ENCODE measurements around the gene PLEK2.

Gene PLEK2

DNA sequence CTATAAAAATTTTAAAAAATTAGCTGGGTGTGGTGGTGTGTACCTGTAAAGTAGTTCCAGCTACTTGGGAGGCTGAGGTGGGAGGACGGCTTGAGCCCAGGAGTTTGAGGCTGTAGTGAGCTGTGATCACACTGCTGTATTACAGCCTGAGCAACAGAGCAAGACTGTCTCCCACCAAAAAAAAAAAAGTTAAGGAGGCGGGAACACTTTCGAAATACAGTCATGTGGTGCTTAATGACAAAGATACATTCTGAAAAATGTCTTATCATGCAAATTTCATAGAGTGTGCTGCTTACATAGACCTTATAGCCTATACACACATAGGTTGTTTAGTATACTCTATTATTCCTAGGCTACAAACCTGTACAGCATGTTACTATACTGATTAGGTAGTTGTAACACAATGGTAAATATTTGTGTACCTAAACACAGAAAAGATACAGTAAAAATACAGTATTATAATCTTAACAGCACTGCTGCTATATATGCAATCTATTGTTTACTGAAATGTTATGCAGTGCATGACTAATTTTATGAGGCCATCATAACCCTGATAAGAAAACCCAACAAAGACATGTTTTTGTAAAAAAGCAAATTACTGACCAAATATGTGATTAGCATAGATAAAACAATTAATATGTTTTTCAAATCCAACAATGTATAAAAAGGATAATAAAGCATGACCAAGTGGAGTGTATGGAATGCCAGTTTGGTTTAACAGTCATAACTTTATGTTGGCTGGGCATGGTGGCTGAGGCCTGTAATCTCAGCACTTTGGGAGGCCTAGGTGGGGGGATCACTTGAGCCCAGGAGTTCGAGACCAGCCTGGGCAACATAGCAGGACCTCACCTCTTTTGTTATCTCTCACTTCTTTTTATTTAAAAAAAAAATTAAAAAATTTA, 40.5 kb downstream of the PLEK2 start:
- Histone ChIP-seq H3K27ac (ENCODE audit: low read depth, low read length) (no peak overlapping the region), H3K9me3 (ENCODE audit: control insufficient read depth in 1 of 2, low read length in 2 of 2) (no peaks in the 10 kb centered on the region), H3K4me1 (ENCODE audit: control insufficient read depth in 1 of 2, insufficient read depth in 2 of 2, low read length in 2 of 2) (no peaks in the 10 kb centered on the region), H3K27me3 (ENCODE audit: control insufficient read depth in 1 of 2, insufficient read depth in 2 of 2, low read length in 2 of 2) (no peaks in the 10 kb centered on the region), H3K4me3 (ENCODE audit: low read depth in 1 of 2, low read length in 2 of 2) (no peak overlapping the region), H3K36me3 (ENCODE audit: control insufficient read depth in 1 of 2, insufficient read depth in 2 of 2, low read length in 2 of 2) (peaks cover 21 to 67% of the 10 kb centered on the region in 2 donors), H3K9ac (ENCODE audit: low read depth in 1 of 2, low read length in 2 of 2) (no peak overlapping the region)

DNA sequence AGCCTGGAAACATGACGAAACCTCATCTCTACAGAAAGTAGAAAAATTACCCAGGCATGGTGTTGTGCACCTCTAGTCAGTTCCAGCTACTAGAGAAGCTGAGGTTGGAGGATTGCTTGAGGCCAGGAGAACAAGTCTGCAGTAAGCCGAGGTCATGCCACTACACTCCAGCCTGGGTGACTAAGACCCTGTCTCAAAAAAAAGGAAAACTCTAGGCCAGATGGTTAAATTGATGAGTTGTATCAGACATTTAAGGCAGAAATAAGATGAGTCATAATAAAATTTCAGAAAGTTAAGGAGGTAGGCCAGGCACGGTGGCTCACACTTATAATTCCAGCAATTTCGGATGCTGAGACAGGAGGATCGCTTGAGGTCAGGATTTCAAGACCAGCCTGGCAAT, 41.1 kb downstream of the PLEK2 start:
- no peaks in the 10 kb centered on the region for H3K9me3 ChIP-seq (ENCODE audit: control insufficient read depth in 1 of 2, low read length in 2 of 2)
- no peaks in the 10 kb centered on the region for H3K27me3 ChIP-seq (ENCODE audit: control insufficient read depth in 1 of 2, insufficient read depth in 2 of 2, low read length in 2 of 2)
- no peaks in the 10 kb centered on the region for H3K4me1 ChIP-seq (ENCODE audit: control insufficient read depth in 1 of 2, insufficient read depth in 2 of 2, low read length in 2 of 2)
- H3K9ac ChIP-seq (ENCODE audit: low read depth in 1 of 2, low read length in 2 of 2): no peak overlapping the region
- no peak overlapping the region for H3K4me3 ChIP-seq (ENCODE audit: low read depth in 1 of 2, low read length in 2 of 2)
- peaks cover 24 to 68% of the 10 kb centered on the region in 2 donors for H3K36me3 ChIP-seq (ENCODE audit: control insufficient read depth in 1 of 2, insufficient read depth in 2 of 2, low read length in 2 of 2)
- no peak overlapping the region for H3K27ac ChIP-seq (ENCODE audit: low read depth, low read length)

- no peak overlapping the region for H3K9ac ChIP-seq (ENCODE audit: low read depth in 1 of 2, low read length in 2 of 2)
- H3K9me3 ChIP-seq (ENCODE audit: control insufficient read depth in 1 of 2, low read length in 2 of 2): no peaks in the 10 kb centered on the region
- H3K36me3 ChIP-seq (ENCODE audit: control insufficient read depth in 1 of 2, insufficient read depth in 2 of 2, low read length in 2 of 2): peaks cover 20 to 45% of the 10 kb centered on the region in 2 donors
- H3K4me3 ChIP-seq (ENCODE audit: low read depth in 1 of 2, low read length in 2 of 2): no peak overlapping the region
- H3K27me3 ChIP-seq (ENCODE audit: control insufficient read depth in 1 of 2, insufficient read depth in 2 of 2, low read length in 2 of 2): no peaks in the 10 kb centered on the region
- no peak overlapping the region for H3K27ac ChIP-seq (ENCODE audit: low read depth, low read length)
- peaks cover 21 to 28% of the 10 kb centered on the region in 2 donors for H3K4me1 ChIP-seq (ENCODE audit: control insufficient read depth in 1 of 2, insufficient read depth in 2 of 2, low read length in 2 of 2)
These were observed 46.5 kb downstream of the PLEK2 start for GRCh38 chr14:67365476-67365875.

DNA sequence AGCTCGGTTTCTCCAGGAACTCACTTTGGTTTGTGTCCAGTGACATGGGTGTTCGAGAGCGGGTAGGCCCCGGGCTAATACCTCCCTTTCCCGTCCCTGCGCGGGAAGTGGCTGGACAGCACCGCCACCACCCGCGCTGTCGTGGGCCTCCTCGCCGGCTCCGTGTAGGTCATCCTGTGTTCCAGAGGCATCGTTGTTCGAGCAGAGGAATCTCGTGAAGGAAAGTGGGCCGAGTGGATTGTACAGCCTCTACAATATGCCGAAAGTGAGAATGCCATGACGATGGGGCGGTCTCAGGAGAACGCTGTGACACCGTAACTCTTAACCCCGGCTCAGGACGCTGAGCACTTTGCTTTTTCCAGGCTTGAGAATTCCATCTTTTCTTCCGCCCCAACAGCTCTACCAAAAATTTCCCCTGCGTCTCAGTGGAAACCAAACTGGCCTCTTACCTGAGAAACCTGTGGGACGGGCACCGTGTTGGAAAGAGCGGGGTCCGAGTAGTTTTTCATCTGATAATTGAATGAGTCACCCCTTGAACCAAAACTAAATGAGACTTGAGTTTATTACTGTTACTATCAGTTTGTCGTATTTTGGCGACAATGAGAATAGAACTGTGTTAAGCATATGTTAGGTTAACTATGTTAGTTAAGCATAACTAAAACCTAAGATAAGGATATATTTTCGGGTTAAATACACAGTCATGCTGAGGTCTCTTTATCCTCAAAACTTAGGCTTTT, 51.3 kb downstream of the PLEK2 start:
- no peaks in the 10 kb centered on the region for H3K27me3 ChIP-seq (ENCODE audit: control insufficient read depth in 1 of 2, insufficient read depth in 2 of 2, low read length in 2 of 2)
- peaks cover 4 to 12% of the 10 kb centered on the region in 2 donors for H3K36me3 ChIP-seq (ENCODE audit: control insufficient read depth in 1 of 2, insufficient read depth in 2 of 2, low read length in 2 of 2)
- peak overlapping the region; percentile 96 to 98 for H3K4me3 ChIP-seq (ENCODE audit: low read depth in 1 of 2, low read length in 2 of 2)
- peaks cover 40 to 53% of the 10 kb centered on the region in 2 donors for H3K4me1 ChIP-seq (ENCODE audit: control insufficient read depth in 1 of 2, insufficient read depth in 2 of 2, low read length in 2 of 2)
- peak overlapping the region; percentile 89 for H3K27ac ChIP-seq (ENCODE audit: low read depth, low read length)
- H3K9me3 ChIP-seq (ENCODE audit: control insufficient read depth in 1 of 2, low read length in 2 of 2): no peaks in the 10 kb centered on the region
- H3K9ac ChIP-seq (ENCODE audit: low read depth in 1 of 2, low read length in 2 of 2): peak overlapping the region; percentile 92

GRCh38 chr14:67359775-67360469, 52.0 kb downstream of the PLEK2 start, which contains the start of the genes ATP6V1D and EIF2S1:
Gene ATP6V1D (minus strand): TSS chr14:67359804. CDS start chr14:67359698, 106 bp downstream.
Gene EIF2S1 (plus strand): TSS chr14:67360328. CDS start chr14:67364768, 4,440 bp downstream.
- Histone ChIP-seq H3K9me3 (ENCODE audit: control insufficient read depth in 1 of 2, low read length in 2 of 2) (no peaks in the 10 kb centered on the region), H3K36me3 (ENCODE audit: control insufficient read depth in 1 of 2, insufficient read depth in 2 of 2, low read length in 2 of 2) (peaks cover 0 to 4% of the 10 kb centered on the region in 2 donors), H3K9ac (ENCODE audit: low read depth in 1 of 2, low read length in 2 of 2) (peak within 1 kb of the TSS; percentile 92 to 93), H3K4me3 (ENCODE audit: low read depth in 1 of 2, low read length in 2 of 2) (peak within 1 kb of the TSS; percentile 97 to 98), H3K27ac (ENCODE audit: low read depth, low read length) (peak within 1 kb of the TSS; percentile 89), H3K4me1 (ENCODE audit: control insufficient read depth in 1 of 2, insufficient read depth in 2 of 2, low read length in 2 of 2) (peaks cover 40 to 53% of the 10 kb centered on the region in 2 donors), H3K27me3 (ENCODE audit: control insufficient read depth in 1 of 2, insufficient read depth in 2 of 2, low read length in 2 of 2) (no peaks in the 10 kb centered on the region)

GRCh38 chr14:67358924-67359774, 52.8 kb downstream of the PLEK2 start:
- Histone ChIP-seq H3K36me3 (ENCODE audit: control insufficient read depth in 1 of 2, insufficient read depth in 2 of 2, low read length in 2 of 2) (no peaks in the 10 kb centered on the region), H3K27ac (ENCODE audit: low read depth, low read length) (no peak overlapping the region), H3K4me1 (ENCODE audit: control insufficient read depth in 1 of 2, insufficient read depth in 2 of 2, low read length in 2 of 2) (peaks cover 40 to 50% of the 10 kb centered on the region in 2 donors), H3K4me3 (ENCODE audit: low read depth in 1 of 2, low read length in 2 of 2) (peak overlapping the region; percentile 95 to 97), H3K9ac (ENCODE audit: low read depth in 1 of 2, low read length in 2 of 2) (peak overlapping the region; percentile 88 to 93), H3K27me3 (ENCODE audit: control insufficient read depth in 1 of 2, insufficient read depth in 2 of 2, low read length in 2 of 2) (no peaks in the 10 kb centered on the region), H3K9me3 (ENCODE audit: control insufficient read depth in 1 of 2, low read length in 2 of 2) (no peaks in the 10 kb centered on the region)

DNA sequence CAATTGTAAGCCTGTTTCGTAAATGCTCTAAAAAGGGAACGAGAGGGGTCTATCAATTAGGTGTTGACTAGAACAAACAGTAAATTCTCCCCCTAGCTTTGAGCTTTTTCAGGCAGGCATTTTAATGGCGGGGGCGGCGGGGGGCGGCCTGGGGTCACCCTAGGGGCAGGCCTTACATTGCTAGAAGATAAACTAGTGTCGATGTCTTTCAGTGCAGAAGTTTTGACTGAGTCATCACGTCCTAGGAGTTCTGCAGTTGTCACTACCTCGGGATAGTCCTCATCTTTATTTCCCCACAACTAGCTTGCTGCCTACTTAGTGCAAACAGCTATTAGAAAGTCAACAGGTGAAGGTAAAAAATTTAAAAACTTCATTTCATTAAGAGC, 54.0 kb downstream of the PLEK2 start:
- Histone ChIP-seq H3K4me1 (ENCODE audit: control insufficient read depth in 1 of 2, insufficient read depth in 2 of 2, low read length in 2 of 2) (peaks cover 40 to 45% of the 10 kb centered on the region in 2 donors), H3K36me3 (ENCODE audit: control insufficient read depth in 1 of 2, insufficient read depth in 2 of 2, low read length in 2 of 2) (peaks cover 0 to 4% of the 10 kb centered on the region in 2 donors), H3K4me3 (ENCODE audit: low read depth in 1 of 2, low read length in 2 of 2) (peak overlapping the region in 1 of 2 donors; percentile 97), H3K27me3 (ENCODE audit: control insufficient read depth in 1 of 2, insufficient read depth in 2 of 2, low read length in 2 of 2) (no peaks in the 10 kb centered on the region), H3K9ac (ENCODE audit: low read depth in 1 of 2, low read length in 2 of 2) (peak overlapping the region in 1 of 2 donors; percentile 93), H3K9me3 (ENCODE audit: control insufficient read depth in 1 of 2, low read length in 2 of 2) (no peaks in the 10 kb centered on the region), H3K27ac (ENCODE audit: low read depth, low read length) (no peak overlapping the region)

- H3K9me3 ChIP-seq (ENCODE audit: control insufficient read depth in 1 of 2, low read length in 2 of 2): no peaks in the 10 kb centered on the region
- H3K36me3 ChIP-seq (ENCODE audit: control insufficient read depth in 1 of 2, insufficient read depth in 2 of 2, low read length in 2 of 2): peaks cover 0 to 4% of the 10 kb centered on the region in 2 donors
- no peak overlapping the region for H3K4me3 ChIP-seq (ENCODE audit: low read depth in 1 of 2, low read length in 2 of 2)
- no peak overlapping the region for H3K27ac ChIP-seq (ENCODE audit: low read depth, low read length)
- H3K9ac ChIP-seq (ENCODE audit: low read depth in 1 of 2, low read length in 2 of 2): no peak overlapping the region
- H3K27me3 ChIP-seq (ENCODE audit: control insufficient read depth in 1 of 2, insufficient read depth in 2 of 2, low read length in 2 of 2): no peaks in the 10 kb centered on the region
- H3K4me1 ChIP-seq (ENCODE audit: control insufficient read depth in 1 of 2, insufficient read depth in 2 of 2, low read length in 2 of 2): peaks cover 38 to 39% of the 10 kb centered on the region in 2 donors
These were observed 54.6 kb downstream of the PLEK2 start for GRCh38 chr14:67357186-67357968.
